Endodermal cell (in vitro differentiated cells): Measurements from ENCODE around the gene S1PR3. TPM values are rescaled to one million over a fixed set of nuclear protein-coding genes. Genes with fewer than 3 reads are reported as not detected.

ENCODE experiments used
- DNase-seq: peaks from one replicate; pipeline ENCODE4 v3.0.0-alpha.2; 2017
- H3K27ac ChIP-seq: 2 replicates; pipeline ENCODE4 v1.5.1; 2013; ENCODE audit warnings: mild to moderate bottlenecking, low read depth, low read length, moderate library complexity
- H3K27me3 ChIP-seq: 2 replicates; pipeline ENCODE4 v1.6.1; 2013; ENCODE audit warnings: mild to moderate bottlenecking, low read length, moderate library complexity; ENCODE audit not compliant: insufficient read depth, control insufficient read depth, poor library complexity, severe bottlenecking
- H3K36me3 ChIP-seq: 2 replicates; pipeline ENCODE4 v1.7.0; 2013; ENCODE audit warnings: mild to moderate bottlenecking, low read length, moderate library complexity; ENCODE audit not compliant: control insufficient read depth, insufficient read depth
- H3K4me1 ChIP-seq: one replicate; pipeline ENCODE4 v1.7.0; 2013; ENCODE audit warnings: low read length; ENCODE audit not compliant: control insufficient read depth, insufficient read depth
- H3K4me3 ChIP-seq: 2 replicates; pipeline ENCODE4 v1.5.1; 2013; ENCODE audit warnings: mild to moderate bottlenecking, low read length, moderate library complexity
- H3K9ac ChIP-seq: 2 replicates; pipeline ENCODE4 v1.6.1; 2013; ENCODE audit warnings: mild to moderate bottlenecking, low read length, moderate library complexity; ENCODE audit not compliant: poor library complexity, severe bottlenecking; ENCODE audit errors: extremely low read depth
- H3K9me3 ChIP-seq: 2 replicates; pipeline ENCODE4 v1.6.1; 2013; ENCODE audit warnings: mild to moderate bottlenecking, low read length, moderate library complexity; ENCODE audit not compliant: control insufficient read depth
- H3K27ac Mint-ChIP-seq: 2 replicates; pipeline ENCODE4 v1.8.0; 2020; ENCODE audit warnings: mixed read lengths
- H3K27me3 Mint-ChIP-seq: 2 replicates; pipeline ENCODE4 v1.8.0; 2021; ENCODE audit warnings: mild to moderate bottlenecking, mixed read lengths; ENCODE audit not compliant: insufficient read depth
- H3K36me3 Mint-ChIP-seq: 2 replicates; pipeline ENCODE4 v1.8.0; 2020; ENCODE audit warnings: low read depth, mixed read lengths
- H3K4me1 Mint-ChIP-seq: 2 replicates; pipeline ENCODE4 v1.8.0; 2020; ENCODE audit warnings: mixed read lengths
- H3K4me3 Mint-ChIP-seq: 2 replicates; pipeline ENCODE4 v1.8.0; 2020; ENCODE audit warnings: mild to moderate bottlenecking, moderate library complexity, mixed read lengths
- H3K9me3 Mint-ChIP-seq: 2 replicates; pipeline ENCODE4 v1.8.0; 2020; ENCODE audit warnings: mild to moderate bottlenecking, mixed read lengths
- WGBS, 2 experiments: methylation state at CpG; one replicate each; pipeline versions ENCODE4 v1.1.5 to v1.1.7; 2013; ENCODE audit warnings: missing lambda C conversion rate in 2 of 2, mixed read lengths in 1 of 2; ENCODE audit not compliant: insufficient coverage in 1 of 2, insufficient read length in 1 of 2; 5-methylcytosine and 5-hydroxymethylcytosine counted together
- total RNA-seq, 2 donors: library from RNA; stranded (reverse); fragmentation: NEBNext Ultra II Directional in 1 of 2; extraction: Animal tissue kit (Norgen Biotek cat#: 25700) in 1 of 2; gene quantifications; 2 replicates in 1 of 2; 3 replicates in 1 of 2; pipeline ENCODE4 v1.2.1, GENCODE V29; 2021
- TF ChIP-seq, protein P1 (sequence below): fragments of 200-600 bp; sonication (generic); conservative IDR thresholded peaks from 2 replicates; pipeline ENCODE4 v1.5.0; 2021; ENCODE audit warnings: antibody characterized with exemption, mild to moderate bottlenecking

Gene S1PR3
- total RNA-seq, 2 donors from 2014 or later: 53.6 to 95.2 TPM

DNA sequence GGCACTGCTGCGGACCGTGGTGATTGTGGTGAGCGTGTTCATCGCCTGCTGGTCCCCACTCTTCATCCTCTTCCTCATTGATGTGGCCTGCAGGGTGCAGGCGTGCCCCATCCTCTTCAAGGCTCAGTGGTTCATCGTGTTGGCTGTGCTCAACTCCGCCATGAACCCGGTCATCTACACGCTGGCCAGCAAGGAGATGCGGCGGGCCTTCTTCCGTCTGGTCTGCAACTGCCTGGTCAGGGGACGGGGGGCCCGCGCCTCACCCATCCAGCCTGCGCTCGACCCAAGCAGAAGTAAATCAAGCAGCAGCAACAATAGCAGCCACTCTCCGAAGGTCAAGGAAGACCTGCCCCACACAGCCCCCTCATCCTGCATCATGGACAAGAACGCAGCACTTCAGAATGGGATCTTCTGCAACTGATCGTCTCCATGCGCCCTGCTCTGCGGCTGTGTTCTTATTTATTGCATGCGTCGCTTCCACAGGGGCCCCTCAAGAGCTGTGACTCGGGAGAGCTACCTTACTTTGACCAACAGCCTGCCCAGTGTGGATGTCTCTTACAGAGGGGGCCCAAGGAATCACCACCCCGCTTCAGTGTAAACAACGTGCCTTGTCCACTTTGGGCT lies 10.8 kb downstream of the S1PR3 start:
- WGBS, 2 experiments: 95% methylated on average over 13 to 27 of the region's 27 CpGs
- Histone ChIP-seq H3K4me1 (peaks cover 10% of the 10 kb centered on the region), H3K9me3 (no peaks in the 10 kb centered on the region), H3K36me3 (peaks cover 64% of the 10 kb centered on the region), H3K4me3 (no peak overlapping the region), H3K27me3 (no peaks in the 10 kb centered on the region), H3K27ac (no peak overlapping the region), H3K9ac (no peak overlapping the region)
- Mint-ChIP-seq H3K27me3 (no peaks in the 10 kb centered on the region), H3K27ac (no peak overlapping the region), H3K36me3 (peaks cover 58% of the 10 kb centered on the region), H3K4me1 (peaks cover 13% of the 10 kb centered on the region), H3K9me3 (no peaks in the 10 kb centered on the region), H3K4me3 (no peak overlapping the region)
- no peak for DNase-seq
- TF ChIP-seq, protein P1, sequence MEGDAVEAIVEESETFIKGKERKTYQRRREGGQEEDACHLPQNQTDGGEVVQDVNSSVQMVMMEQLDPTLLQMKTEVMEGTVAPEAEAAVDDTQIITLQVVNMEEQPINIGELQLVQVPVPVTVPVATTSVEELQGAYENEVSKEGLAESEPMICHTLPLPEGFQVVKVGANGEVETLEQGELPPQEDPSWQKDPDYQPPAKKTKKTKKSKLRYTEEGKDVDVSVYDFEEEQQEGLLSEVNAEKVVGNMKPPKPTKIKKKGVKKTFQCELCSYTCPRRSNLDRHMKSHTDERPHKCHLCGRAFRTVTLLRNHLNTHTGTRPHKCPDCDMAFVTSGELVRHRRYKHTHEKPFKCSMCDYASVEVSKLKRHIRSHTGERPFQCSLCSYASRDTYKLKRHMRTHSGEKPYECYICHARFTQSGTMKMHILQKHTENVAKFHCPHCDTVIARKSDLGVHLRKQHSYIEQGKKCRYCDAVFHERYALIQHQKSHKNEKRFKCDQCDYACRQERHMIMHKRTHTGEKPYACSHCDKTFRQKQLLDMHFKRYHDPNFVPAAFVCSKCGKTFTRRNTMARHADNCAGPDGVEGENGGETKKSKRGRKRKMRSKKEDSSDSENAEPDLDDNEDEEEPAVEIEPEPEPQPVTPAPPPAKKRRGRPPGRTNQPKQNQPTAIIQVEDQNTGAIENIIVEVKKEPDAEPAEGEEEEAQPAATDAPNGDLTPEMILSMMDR: no peak

DNA sequence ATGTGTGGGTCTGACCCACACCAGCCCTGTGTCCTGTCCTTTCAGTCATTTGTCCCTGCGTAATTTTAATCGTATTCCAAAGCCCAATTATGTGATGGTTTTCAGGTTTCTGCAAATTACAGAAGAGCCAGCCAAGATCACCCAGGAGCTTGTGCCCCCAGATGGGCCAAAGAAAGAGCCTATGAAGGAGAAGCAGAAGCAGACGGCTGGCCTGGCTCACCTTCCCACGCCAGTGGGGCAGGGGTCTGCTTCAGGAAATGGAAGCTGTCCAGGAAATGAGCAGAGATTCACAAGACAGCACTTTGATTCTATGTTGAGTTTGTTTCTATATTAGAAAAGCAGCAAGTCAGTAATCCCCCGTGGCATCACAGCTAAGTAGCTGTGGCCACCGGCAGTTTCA lies 11.7 kb downstream of the S1PR3 start:
- Mint-ChIP-seq H3K9me3 (no peaks in the 10 kb centered on the region), H3K4me3 (no peak overlapping the region), H3K27ac (peak overlapping the region; percentile 25), H3K36me3 (peaks cover 49% of the 10 kb centered on the region), H3K4me1 (peaks cover 13% of the 10 kb centered on the region), H3K27me3 (no peaks in the 10 kb centered on the region)
- TF ChIP-seq, protein P1: no peak
- WGBS, 2 experiments: 91 to 96% methylated on average over 6 of the region's 6 CpGs
- Histone ChIP-seq H3K27ac (no peak overlapping the region), H3K27me3 (no peaks in the 10 kb centered on the region), H3K9me3 (no peaks in the 10 kb centered on the region), H3K36me3 (peaks cover 54% of the 10 kb centered on the region), H3K4me1 (peaks cover 4% of the 10 kb centered on the region), H3K4me3 (no peak overlapping the region), H3K9ac (no peak overlapping the region)
- no peak for DNase-seq

DNA sequence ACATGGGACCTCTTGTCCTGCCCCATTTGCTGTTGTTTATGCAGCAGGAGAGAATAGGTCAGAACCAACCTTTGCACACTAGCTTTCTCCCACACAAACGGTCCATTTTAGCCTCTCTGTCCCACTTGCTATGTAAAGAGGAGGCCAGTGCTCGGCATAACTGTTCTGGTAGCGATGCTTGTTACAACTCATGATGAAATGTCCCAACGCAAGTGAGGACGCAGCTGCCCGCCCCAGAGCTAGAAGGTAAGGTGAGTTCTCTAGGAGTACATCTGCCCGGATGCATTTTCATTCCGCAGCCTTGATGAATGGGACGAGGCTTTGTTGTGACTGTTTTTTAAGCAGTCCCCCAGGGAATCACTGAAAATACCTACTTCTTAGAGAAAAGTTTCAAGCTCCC lies 14.1 kb downstream of the S1PR3 start:
- H3K27ac Mint-ChIP-seq: no peak overlapping the region
- no peak overlapping the region for H3K4me3 Mint-ChIP-seq
- Histone ChIP-seq H3K4me1 (peaks cover 4% of the 10 kb centered on the region), H3K9me3 (no peaks in the 10 kb centered on the region), H3K9ac (no peak overlapping the region), H3K36me3 (peaks cover 41% of the 10 kb centered on the region), H3K27me3 (no peaks in the 10 kb centered on the region), H3K27ac (no peak overlapping the region), H3K4me3 (no peak overlapping the region)
- peaks cover 13% of the 10 kb centered on the region for H3K4me1 Mint-ChIP-seq
- WGBS, 2 experiments: 87 to 92% methylated on average over 6 to 9 of the region's 9 CpGs
- TF ChIP-seq, protein P1: no peak
- no peak for DNase-seq
- H3K27me3 Mint-ChIP-seq: no peaks in the 10 kb centered on the region
- H3K36me3 Mint-ChIP-seq: peaks cover 43% of the 10 kb centered on the region
- H3K9me3 Mint-ChIP-seq: no peaks in the 10 kb centered on the region
